Pericardium fibroblast (primary cell): ENCODE results near the gene MAPKBP1. TPM values are rescaled to one million over a fixed set of nuclear protein-coding genes. Genes with fewer than 3 reads are reported as not detected.

Source experiments
- total RNA-seq: library from RNA; depleted of rRNA; stranded (reverse); fragments of >200 nt; gene quantifications from 2 replicates; pipeline ENCODE4 v1.2.3, GENCODE V29; 2015

The MAPKBP1 gene
- total RNA-seq, result 4.4 and 5.2 TPM in 2 replicates

DNA sequence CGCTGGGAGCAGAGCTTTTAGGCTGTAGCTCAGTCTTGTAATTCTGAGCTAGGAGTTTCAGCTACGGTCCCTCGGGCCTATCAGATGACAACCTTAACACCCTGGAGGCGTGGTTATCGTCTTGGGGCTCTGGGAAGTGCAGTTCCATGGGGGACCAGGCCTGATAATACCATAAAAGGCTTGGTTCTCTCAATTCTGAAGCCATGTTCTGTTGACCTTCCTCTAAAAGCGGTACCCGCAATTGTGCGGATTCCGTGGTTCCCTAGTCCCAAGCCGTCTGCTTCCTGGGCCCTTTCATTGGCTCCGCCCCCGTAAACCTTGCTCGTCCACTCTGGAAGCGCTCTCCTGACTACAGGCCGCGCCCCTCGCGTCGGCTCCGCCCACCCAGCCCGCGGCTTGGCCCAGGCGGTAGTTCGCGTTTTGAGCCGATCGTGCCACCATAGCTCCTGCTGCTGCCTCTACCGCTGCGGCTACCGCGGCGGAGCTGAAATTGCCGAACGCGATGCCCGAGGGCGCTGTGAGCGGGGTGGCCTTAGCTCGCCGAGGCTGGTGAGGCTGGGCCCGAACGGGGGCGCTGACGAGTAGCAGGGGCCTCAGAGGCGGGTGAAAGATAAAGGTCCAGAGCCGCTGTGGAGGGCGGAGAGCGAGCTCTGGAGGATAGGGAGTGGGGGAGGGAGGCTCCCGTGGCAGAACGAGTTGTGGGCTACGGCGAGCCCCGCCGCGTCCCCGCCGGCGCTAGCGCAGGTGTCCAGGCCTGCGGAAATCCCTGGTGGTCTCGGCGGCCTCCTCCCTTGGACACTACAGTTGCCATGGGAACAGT lies at the start of gene MAPKBP1:
Gene MAPKBP1 (plus strand): TSS at position 423 of the 820 bp plus-strand sequence. CDS start 792 bp downstream, outside the sequence.

GRCh38 chr15:41827880-41828806 lies 53.9 kb downstream of the MAPKBP1 start, which contains the start of gene JMJD7:
JMJD7 (plus strand) TSS chr15:41828092; CDS start chr15:41828125, 33 bp downstream.

GRCh38 chr15:41838400-41838897 lies 64.2 kb downstream of the MAPKBP1 start, which contains the start of gene PLA2G4B:
PLA2G4B (plus strand) TSS chr15:41838847; CDS start chr15:41838914, 67 bp downstream.

Other genes starting within 250 kb of the MAPKBP1 start
- gene RPAP1, start 230.2 kb upstream of the MAPKBP1 start, total RNA-seq, result 19.8 and 21.6 TPM in 2 replicates
- gene TYRO3, start 215.3 kb upstream of the MAPKBP1 start, total RNA-seq, result 15.4 and 24.0 TPM in 2 replicates
- 11.3 and 14.2 TPM in 2 replicates for gene MGA, start 114.1 kb upstream of the MAPKBP1 start, total RNA-seq
- 3.3 and 4.6 TPM in 2 replicates for gene JMJD7, start 53.6 kb downstream of the MAPKBP1 start, total RNA-seq
- 0.47 and 3.4 TPM in 2 replicates for gene PLA2G4B, start 64.4 kb downstream of the MAPKBP1 start, total RNA-seq
- gene SPTBN5, start 119.6 kb downstream of the MAPKBP1 start, total RNA-seq, result under 0.01 TPM in 1 of 2 replicates, not detected in the other
- 4.0 and 6.9 TPM in 2 replicates for gene EHD4, start 198.1 kb downstream of the MAPKBP1 start, total RNA-seq
- gene PLA2G4E, start 246.6 kb downstream of the MAPKBP1 start, total RNA-seq, result not detected in 2 replicates